ENCODE data around the gene PERCC1.

The PERCC1 gene

GRCh38 chr16:1481906-1482835 lies 51.3 kb downstream of the PERCC1 start:
- Histone ChIP-seq H3K9me3 (no peaks in the 10 kb centered on the region), H3K4me3 (no peak overlapping the region), H3K4me1 (no peaks in the 10 kb centered on the region), H3K36me3 (replicated peaks) (no peaks in the 10 kb centered on the region), H3K27me3 (ENCODE audit: low read depth) (no peaks in the 10 kb centered on the region)
- in situ Hi-C loops (cut with MboI; ENCODE audit: low sequenced_read_pairs), result no loop called here
- no peak for DNase-seq (ENCODE audit: low spot score in 2 of 2)
